GM19372 (cell line): ENCODE data around the gene DOK5.

Experiments
- ATAC-seq: cut with Tn5 transposase; IDR thresholded peaks from one replicate; pipeline ENCODE4 v1.9.1; 2021; ENCODE audit warnings: mild to moderate bottlenecking, low read depth, moderate library complexity; ENCODE audit not compliant: unreplicated experiment

Gene DOK5

GRCh38 chr20:54680439-54680838, 205.0 kb downstream of the DOK5 start:
- no peak for ATAC-seq

GRCh38 chr20:54680872-54681619, 205.7 kb downstream of the DOK5 start:
- no peak for ATAC-seq

GRCh38 chr20:54681869-54682268, 206.5 kb downstream of the DOK5 start:
- ATAC-seq = no peak

GRCh38 chr20:54688476-54688875, 213.1 kb downstream of the DOK5 start:
- ATAC-seq = no peak

DNA sequence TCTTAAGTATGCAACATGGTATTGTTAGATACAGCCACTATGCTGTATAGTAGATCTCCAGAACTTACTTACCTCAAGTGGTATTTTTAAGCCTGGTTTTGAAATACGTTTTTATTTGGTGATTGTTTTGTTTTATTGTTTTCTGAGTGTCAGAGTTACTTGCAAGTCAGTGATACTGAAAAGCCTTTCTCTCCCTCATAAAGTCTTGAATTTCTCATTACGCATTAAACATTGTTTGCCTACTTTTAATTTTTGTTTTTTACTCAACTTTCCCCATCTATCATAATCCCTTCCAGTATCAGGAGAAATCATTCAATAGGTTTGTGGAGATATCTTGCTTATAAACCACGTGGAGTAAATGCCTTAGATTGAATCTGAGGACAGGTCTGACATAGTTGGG, 214.9 kb downstream of the DOK5 start:
- ATAC-seq = no peak

DNA sequence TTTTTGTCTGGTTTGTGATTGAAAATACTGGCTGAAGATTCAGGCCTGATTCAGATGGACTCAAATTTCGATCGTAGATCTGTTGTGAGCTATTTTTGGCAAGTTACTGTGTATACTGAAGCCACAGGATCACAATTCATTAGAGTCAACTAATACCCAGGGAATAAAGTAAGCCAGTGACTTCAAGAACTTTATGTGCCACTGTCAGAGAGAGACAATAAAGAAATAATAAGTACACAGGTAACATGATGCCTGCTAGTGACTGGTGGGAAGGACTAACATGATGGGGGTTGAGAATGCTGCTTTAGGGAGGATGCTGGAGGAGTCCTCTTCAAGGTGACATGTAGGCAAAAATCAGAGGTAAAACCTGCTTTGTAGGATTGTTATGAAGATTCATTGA, 215.9 kb downstream of the DOK5 start:
- ATAC-seq = no peak

GRCh38 chr20:54692168-54692887, 216.9 kb downstream of the DOK5 start:
- ATAC-seq = no peak

GRCh38 chr20:54694516-54694915, 219.1 kb downstream of the DOK5 start:
- no peak for ATAC-seq

GRCh38 chr20:54698373-54698772, 223.0 kb downstream of the DOK5 start:
- no peak for ATAC-seq
